Effector memory CD4-positive, alpha-beta T cell (primary cell): ENCODE measurements around the gene RLN3.

Source experiments
- DNase-seq, 3 donors: peaks; one replicate each; pipeline ENCODE4 v3.0.0-alpha.2; 2020
- H3K27ac ChIP-seq: 2 replicates; pipeline ENCODE4 v1.7.0; 2013; ENCODE audit warnings: mild to moderate bottlenecking, low read length, moderate library complexity; ENCODE audit not compliant: insufficient read depth, poor library complexity, severe bottlenecking
- H3K27me3 ChIP-seq: replicated peaks from 2 replicates; pipeline ENCODE4 v1.7.0; 2013; ENCODE audit warnings: mild to moderate bottlenecking, low read length; ENCODE audit not compliant: insufficient read depth, control insufficient read depth, poor library complexity, severe bottlenecking
- H3K36me3 ChIP-seq: 2 replicates; pipeline ENCODE4 v1.7.0; 2013; ENCODE audit warnings: mild to moderate bottlenecking, low read length, moderate library complexity; ENCODE audit not compliant: control insufficient read depth, insufficient read depth
- H3K4me1 ChIP-seq: 2 replicates; pipeline ENCODE4 v1.7.0; 2013; ENCODE audit warnings: low read length, mild to moderate bottlenecking; ENCODE audit not compliant: control insufficient read depth, insufficient read depth, poor library complexity, severe bottlenecking
- H3K4me3 ChIP-seq: 2 replicates; pipeline ENCODE4 v1.7.0; 2013; ENCODE audit warnings: low read length, low read depth, mild to moderate bottlenecking; ENCODE audit not compliant: insufficient read depth, poor library complexity, severe bottlenecking
- H3K9me3 ChIP-seq: 2 replicates; pipeline ENCODE4 v1.7.0; 2013; ENCODE audit warnings: mild to moderate bottlenecking, low read length, moderate library complexity; ENCODE audit not compliant: control insufficient read depth

The RLN3 gene

GRCh38 chr19:14061081-14061749, 33.3 kb downstream of the RLN3 start:
- H3K9me3 ChIP-seq = no peaks in the 10 kb centered on the region
- H3K27me3 ChIP-seq = peaks cover 13% of the 10 kb centered on the region
- no peak for DNase-seq
- no peak overlapping the region for H3K27ac ChIP-seq
- H3K4me3 ChIP-seq = no peak overlapping the region
- H3K4me1 ChIP-seq = peaks cover 20% of the 10 kb centered on the region
- H3K36me3 ChIP-seq = no peaks in the 10 kb centered on the region

- Histone ChIP-seq H3K27me3 (peaks cover 13% of the 10 kb centered on the region), H3K9me3 (no peaks in the 10 kb centered on the region), H3K36me3 (no peaks in the 10 kb centered on the region), H3K27ac (no peak within 1 kb of the TSS), H3K4me3 (no peak within 1 kb of the TSS), H3K4me1 (peaks cover 20% of the 10 kb centered on the region)
- no peak for DNase-seq
Observed at GRCh38 chr19:14061751-14062557, 34.0 kb downstream of the RLN3 start, which contains the start of gene PALM3. Gene PALM3, minus strand, starts transcription at chr19:14062076. Its CDS starts 96 bp downstream, at chr19:14061980.

- peaks cover 13% of the 10 kb centered on the region for H3K27me3 ChIP-seq
- no peak overlapping the region for H3K4me3 ChIP-seq
- H3K9me3 ChIP-seq = no peaks in the 10 kb centered on the region
- no peaks in the 10 kb centered on the region for H3K36me3 ChIP-seq
- DNase-seq = no peak
- H3K27ac ChIP-seq = no peak overlapping the region
- peaks cover 15% of the 10 kb centered on the region for H3K4me1 ChIP-seq
Observed at GRCh38 chr19:14062558-14062855, 34.6 kb downstream of the RLN3 start.

- no peaks in the 10 kb centered on the region for H3K9me3 ChIP-seq
- H3K4me3 ChIP-seq = no peak overlapping the region
- H3K27ac ChIP-seq = no peak overlapping the region
- H3K4me1 ChIP-seq = peaks cover 10% of the 10 kb centered on the region
- no peak for DNase-seq
- no peaks in the 10 kb centered on the region for H3K36me3 ChIP-seq
- H3K27me3 ChIP-seq = peaks cover 13% of the 10 kb centered on the region
Observed at GRCh38 chr19:14063105-14063504, 35.2 kb downstream of the RLN3 start.

GRCh38 chr19:14066134-14066533, 38.2 kb downstream of the RLN3 start:
- Histone ChIP-seq H3K27ac (no peak overlapping the region), H3K4me3 (no peak overlapping the region), H3K36me3 (no peaks in the 10 kb centered on the region), H3K27me3 (no peaks in the 10 kb centered on the region), H3K9me3 (no peaks in the 10 kb centered on the region), H3K4me1 (no peaks in the 10 kb centered on the region)
- no peak for DNase-seq

- Histone ChIP-seq H3K9me3 (no peaks in the 10 kb centered on the region), H3K27ac (no peak overlapping the region), H3K4me1 (peaks cover 29% of the 10 kb centered on the region), H3K36me3 (no peaks in the 10 kb centered on the region), H3K4me3 (no peak overlapping the region), H3K27me3 (no peaks in the 10 kb centered on the region)
- DNase-seq = no peak
Observed at GRCh38 chr19:14070268-14071050, 42.5 kb downstream of the RLN3 start.

GRCh38 chr19:14072535-14073260, 44.8 kb downstream of the RLN3 start, which contains the start of gene MISP3:
Gene MISP3, plus strand, starts transcription at chr19:14072786. Its CDS starts 524 bp downstream, at chr19:14073310.
- Histone ChIP-seq H3K27me3 (no peaks in the 10 kb centered on the region), H3K27ac (peak within 1 kb of the TSS; percentile 63), H3K4me3 (peak within 1 kb of the TSS; percentile 84), H3K9me3 (no peaks in the 10 kb centered on the region), H3K4me1 (peaks cover 30% of the 10 kb centered on the region), H3K36me3 (no peaks in the 10 kb centered on the region)
- no peak for DNase-seq

GRCh38 chr19:14073261-14073924, 45.4 kb downstream of the RLN3 start:
- peaks cover 30% of the 10 kb centered on the region for H3K4me1 ChIP-seq

More at GRCh38 chr19:14073261-14073924, 45.4 kb downstream of the RLN3 start:
- Histone ChIP-seq H3K27ac (peak overlapping the region; percentile 63), H3K4me3 (peak overlapping the region; percentile 84), H3K36me3 (no peaks in the 10 kb centered on the region), H3K27me3 (no peaks in the 10 kb centered on the region), H3K9me3 (no peaks in the 10 kb centered on the region)
- peak; percentile 59 to 65 (median 63) for DNase-seq
